Progenitor cell of endocrine pancreas (in vitro differentiated cells): ENCODE measurements around the gene NCAPG2. TPM values are rescaled to one million over a fixed set of nuclear protein-coding genes. Genes with fewer than 3 reads are reported as not detected.

Source experiments
- DNase-seq: peaks from one replicate; pipeline ENCODE4 v3.0.0; 2021; ENCODE audit warnings: low spot score; ENCODE audit not compliant: unreplicated experiment
- H3K27ac Mint-ChIP-seq: 2 replicates; pipeline ENCODE4 v1.8.0; 2021; ENCODE audit warnings: mild to moderate bottlenecking, moderate library complexity, mixed read lengths
- H3K27me3 Mint-ChIP-seq: 2 replicates; pipeline ENCODE4 v1.8.0; 2021; ENCODE audit warnings: mixed read lengths
- H3K36me3 Mint-ChIP-seq: 2 replicates; pipeline ENCODE4 v1.8.0; 2022; ENCODE audit warnings: mixed read lengths; ENCODE audit not compliant: insufficient read depth
- H3K4me1 Mint-ChIP-seq: 2 replicates; pipeline ENCODE4 v1.8.0; 2021; ENCODE audit warnings: low read depth, mixed read lengths
- H3K4me3 Mint-ChIP-seq: 2 replicates; pipeline ENCODE4 v1.8.0; 2021; ENCODE audit warnings: low read depth, mild to moderate bottlenecking, moderate library complexity, mixed read lengths
- H3K9me3 Mint-ChIP-seq: 2 replicates; pipeline ENCODE4 v1.8.0; 2021; ENCODE audit warnings: low read depth, mixed read lengths
- total RNA-seq: library from RNA; stranded (reverse); gene quantifications from 2 replicates; pipeline ENCODE4 v1.2.1, GENCODE V29; 2021
- TF ChIP-seq, protein P1 (sequence below): fragments of 200-600 bp; sonication (generic); IDR thresholded peaks from one replicate; pipeline ENCODE4 v1.5.0; 2021; ENCODE audit warnings: antibody characterized with exemption, mild to moderate bottlenecking; ENCODE audit not compliant: unreplicated experiment

The NCAPG2 gene
- total RNA-seq, 1 donor from 2014 or later, result 28.3 TPM

GRCh38 chr7:158601090-158601489 is 103.5 kb downstream of the NCAPG2 start:
- Mint-ChIP-seq H3K4me3 (no peak overlapping the region), H3K27ac (no peak overlapping the region), H3K27me3 (no peaks in the 10 kb centered on the region), H3K4me1 (no peaks in the 10 kb centered on the region), H3K36me3 (no peaks in the 10 kb centered on the region), H3K9me3 (no peaks in the 10 kb centered on the region)
- no peak for DNase-seq
- TF ChIP-seq, protein P1, sequence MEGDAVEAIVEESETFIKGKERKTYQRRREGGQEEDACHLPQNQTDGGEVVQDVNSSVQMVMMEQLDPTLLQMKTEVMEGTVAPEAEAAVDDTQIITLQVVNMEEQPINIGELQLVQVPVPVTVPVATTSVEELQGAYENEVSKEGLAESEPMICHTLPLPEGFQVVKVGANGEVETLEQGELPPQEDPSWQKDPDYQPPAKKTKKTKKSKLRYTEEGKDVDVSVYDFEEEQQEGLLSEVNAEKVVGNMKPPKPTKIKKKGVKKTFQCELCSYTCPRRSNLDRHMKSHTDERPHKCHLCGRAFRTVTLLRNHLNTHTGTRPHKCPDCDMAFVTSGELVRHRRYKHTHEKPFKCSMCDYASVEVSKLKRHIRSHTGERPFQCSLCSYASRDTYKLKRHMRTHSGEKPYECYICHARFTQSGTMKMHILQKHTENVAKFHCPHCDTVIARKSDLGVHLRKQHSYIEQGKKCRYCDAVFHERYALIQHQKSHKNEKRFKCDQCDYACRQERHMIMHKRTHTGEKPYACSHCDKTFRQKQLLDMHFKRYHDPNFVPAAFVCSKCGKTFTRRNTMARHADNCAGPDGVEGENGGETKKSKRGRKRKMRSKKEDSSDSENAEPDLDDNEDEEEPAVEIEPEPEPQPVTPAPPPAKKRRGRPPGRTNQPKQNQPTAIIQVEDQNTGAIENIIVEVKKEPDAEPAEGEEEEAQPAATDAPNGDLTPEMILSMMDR, result no peak

DNA sequence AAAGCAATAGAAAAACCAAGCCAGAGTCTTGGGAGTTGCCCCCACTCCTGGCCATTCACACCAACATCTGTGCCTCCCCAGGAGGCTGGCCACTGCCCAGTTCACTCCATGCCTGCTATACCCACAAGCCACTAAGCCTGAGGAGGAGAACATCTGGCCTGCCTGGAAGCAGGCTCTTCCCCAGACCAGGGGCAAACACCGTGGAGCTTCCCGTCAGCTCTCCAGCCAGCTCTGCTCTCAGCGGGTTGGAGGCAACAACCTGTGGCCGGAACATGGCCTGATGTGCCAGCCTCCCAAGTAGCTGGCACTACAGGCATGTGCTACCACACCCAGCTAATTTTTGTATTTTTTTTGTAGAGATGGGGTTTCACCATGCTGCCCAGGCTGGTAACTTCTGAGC is 107.9 kb downstream of the NCAPG2 start:
- TF ChIP-seq, protein P1, result no peak
- Mint-ChIP-seq H3K4me1 (no peaks in the 10 kb centered on the region), H3K27me3 (peaks cover 5% of the 10 kb centered on the region), H3K4me3 (no peak overlapping the region), H3K9me3 (peaks cover 4% of the 10 kb centered on the region), H3K27ac (no peak overlapping the region), H3K36me3 (no peaks in the 10 kb centered on the region)
- no peak for DNase-seq

DNA sequence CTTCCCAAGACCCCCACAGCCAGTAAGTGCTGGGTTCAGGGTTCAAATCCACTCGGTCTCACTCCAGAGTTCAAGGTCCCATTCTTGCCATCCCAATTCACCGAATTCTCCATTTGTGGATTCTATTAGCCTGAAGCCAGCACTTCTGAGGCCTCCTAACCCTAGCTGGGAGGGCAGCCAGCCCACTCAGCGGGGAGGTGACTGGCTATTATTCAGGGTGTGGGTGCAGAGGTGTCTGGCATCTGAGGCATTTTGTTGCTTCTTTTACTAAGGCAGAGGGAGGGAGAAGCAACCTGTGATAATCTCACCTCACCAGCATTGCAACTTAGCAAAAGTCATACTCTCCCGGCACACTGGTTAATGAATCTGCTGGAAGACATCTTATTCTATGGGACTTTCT is 108.3 kb downstream of the NCAPG2 start:
- no peak overlapping the region for H3K27ac Mint-ChIP-seq
- H3K4me1 Mint-ChIP-seq, result no peaks in the 10 kb centered on the region
- TF ChIP-seq, protein P1, result no peak
- no peak for DNase-seq
- H3K36me3 Mint-ChIP-seq, result no peaks in the 10 kb centered on the region
- H3K27me3 Mint-ChIP-seq, result peaks cover 5% of the 10 kb centered on the region
- no peak overlapping the region for H3K4me3 Mint-ChIP-seq
- peaks cover 4% of the 10 kb centered on the region for H3K9me3 Mint-ChIP-seq

DNA sequence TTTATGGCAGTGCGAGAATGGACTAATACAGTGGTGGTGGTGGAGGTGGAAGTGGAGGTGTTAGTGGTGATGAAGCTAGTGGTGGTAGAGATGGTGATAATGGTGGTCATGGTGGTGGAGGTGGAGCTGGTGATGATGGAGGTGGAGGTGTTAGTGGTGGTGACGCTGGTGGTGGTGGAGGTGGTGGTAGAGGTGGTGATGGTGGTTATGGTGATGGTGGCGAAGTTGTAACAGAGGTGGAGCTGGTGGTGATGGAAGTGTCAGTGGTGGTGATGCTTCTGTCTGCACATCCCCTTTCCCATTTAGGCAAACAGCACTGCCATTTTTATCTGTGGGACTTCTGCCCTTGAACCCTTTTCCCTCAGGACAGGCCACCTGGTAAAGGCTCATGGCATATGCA is 109.5 kb downstream of the NCAPG2 start:
- H3K27me3 Mint-ChIP-seq, result peaks cover 12% of the 10 kb centered on the region
- TF ChIP-seq, protein P1, result no peak
- H3K4me3 Mint-ChIP-seq, result no peak overlapping the region
- no peak for DNase-seq
- H3K4me1 Mint-ChIP-seq, result no peaks in the 10 kb centered on the region
- H3K9me3 Mint-ChIP-seq, result peaks cover 4% of the 10 kb centered on the region
- H3K27ac Mint-ChIP-seq, result no peak overlapping the region
- no peaks in the 10 kb centered on the region for H3K36me3 Mint-ChIP-seq

GRCh38 chr7:158592541-158592940 is 112.1 kb downstream of the NCAPG2 start:
- Mint-ChIP-seq H3K4me3 (no peak overlapping the region), H3K4me1 (no peaks in the 10 kb centered on the region), H3K36me3 (no peaks in the 10 kb centered on the region), H3K27me3 (peaks cover 27% of the 10 kb centered on the region), H3K27ac (no peak overlapping the region), H3K9me3 (peaks cover 4% of the 10 kb centered on the region)
- DNase-seq, result no peak
- TF ChIP-seq, protein P1, result no peak

DNA sequence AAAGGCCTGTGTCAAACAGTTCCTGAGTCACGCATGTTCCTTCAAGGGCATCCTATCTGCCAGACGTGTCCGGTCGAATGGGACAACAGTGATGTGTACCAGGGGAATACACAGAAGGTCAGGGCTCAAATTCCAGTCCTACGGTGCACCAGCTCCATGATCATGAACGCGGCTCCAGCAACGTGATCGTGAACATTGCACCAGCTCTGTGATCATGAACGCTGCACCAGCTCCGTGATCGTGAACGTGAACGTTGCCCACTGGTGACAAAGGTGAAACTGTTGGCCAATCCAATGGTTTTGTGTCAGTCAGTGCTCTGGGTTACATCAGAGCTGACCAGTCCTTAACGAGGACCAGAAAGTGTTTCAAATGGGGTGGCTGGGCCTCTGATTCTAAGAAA is 112.7 kb downstream of the NCAPG2 start:
- Mint-ChIP-seq H3K36me3 (no peaks in the 10 kb centered on the region), H3K27ac (no peak overlapping the region), H3K4me3 (no peak overlapping the region), H3K27me3 (peaks cover 27% of the 10 kb centered on the region), H3K9me3 (peaks cover 4% of the 10 kb centered on the region), H3K4me1 (no peaks in the 10 kb centered on the region)
- TF ChIP-seq, protein P1, result no peak
- DNase-seq, result no peak
